WTC11 (cell line): ENCODE data around the gene PON1. TPM values are rescaled to one million over a fixed set of nuclear protein-coding genes. Genes with fewer than 3 reads are reported as not detected.

Experiments
- ATAC-seq: fragments of 200-7000 bp; cut with Tn5 transposase; 2 replicates; pipeline ENCODE4 v1.10.0; 2021; ENCODE audit warnings: mild to moderate bottlenecking, moderate library complexity
- CTCF ChIA-PET: fragments of 300-600 bp; sonication (Branson Sonifier 250); formaldehyde crosslinking; loops from one replicate; lab custom pipeline; 2021; ENCODE audit warnings: antibody characterized with exemption; lab: Charles Lee
- POLR2A ChIA-PET: fragments of 350-600 bp; sonication (Branson Sonifier 250); formaldehyde crosslinking; loops from one replicate; lab custom pipeline; 2021; ENCODE audit warnings: antibody characterized with exemption; lab: Charles Lee
- DNase-seq: peaks from one replicate; pipeline ENCODE4 v3.0.0; 2021; ENCODE audit warnings: low spot score
- H3K27ac Mint-ChIP-seq: 2 replicates; pipeline ENCODE4 v1.8.0; 2021; ENCODE audit warnings: mixed read lengths
- H3K27me3 Mint-ChIP-seq: 2 replicates; pipeline ENCODE4 v1.8.0; 2021; ENCODE audit warnings: low read depth, mild to moderate bottlenecking, moderate library complexity, mixed read lengths
- H3K36me3 Mint-ChIP-seq: 2 replicates; pipeline ENCODE4 v1.8.0; 2021; ENCODE audit warnings: mixed read lengths
- H3K4me1 Mint-ChIP-seq: 2 replicates; pipeline ENCODE4 v1.8.0; 2022; ENCODE audit warnings: mixed read lengths
- H3K4me3 Mint-ChIP-seq: 2 replicates; pipeline ENCODE4 v1.8.0; 2021; ENCODE audit warnings: mild to moderate bottlenecking, moderate library complexity, mixed read lengths
- H3K9me3 Mint-ChIP-seq: 2 replicates; pipeline ENCODE4 v1.8.0; 2021; ENCODE audit warnings: mixed read lengths
- ATF1 ChIP-seq: sonication (generic); formaldehyde crosslinking; IDR thresholded peaks from 2 replicates; pipeline ENCODE4 v1.8.1; 2023; ENCODE audit warnings: mild to moderate bottlenecking, moderate library complexity, missing genetic modification reagents
- ATF3 ChIP-seq: sonication (generic); formaldehyde crosslinking; conservative IDR thresholded peaks from 2 replicates; pipeline ENCODE4 v1.8.1; 2022; ENCODE audit warnings: mild to moderate bottlenecking, missing genetic modification reagents
- ATF6 ChIP-seq: sonication (generic); formaldehyde crosslinking; IDR thresholded peaks from 2 replicates; pipeline ENCODE4 v1.8.1; 2023; ENCODE audit warnings: mild to moderate bottlenecking, missing genetic modification reagents
- CREM ChIP-seq: sonication (generic); formaldehyde crosslinking; IDR thresholded peaks from 2 replicates; pipeline ENCODE4 v1.8.1; 2022; ENCODE audit warnings: mild to moderate bottlenecking, missing genetic modification reagents, moderate library complexity
- E2F5 ChIP-seq: sonication (generic); formaldehyde crosslinking; IDR thresholded peaks from 2 replicates; pipeline ENCODE4 v1.8.1; 2022; ENCODE audit warnings: mild to moderate bottlenecking, moderate library complexity, missing genetic modification reagents
- ELF4 ChIP-seq: sonication (generic); formaldehyde crosslinking; IDR thresholded peaks from 2 replicates; pipeline ENCODE4 v1.8.1; 2022; ENCODE audit warnings: low read depth, mild to moderate bottlenecking, moderate library complexity, missing genetic modification reagents
- ETV6 ChIP-seq: sonication (generic); formaldehyde crosslinking; IDR thresholded peaks from 2 replicates; pipeline ENCODE4 v1.8.1; 2022; ENCODE audit warnings: mild to moderate bottlenecking, missing genetic modification reagents
- JAZF1 ChIP-seq: fragments of 250-450 bp; sonication (Bioruptor Pico); IDR thresholded peaks from 2 replicates; pipeline ENCODE4 v1.9.0; 2021; ENCODE audit warnings: moderate library complexity, mild to moderate bottlenecking, inconsistent platforms
- KAT7 ChIP-seq: sonication (generic); formaldehyde crosslinking; IDR thresholded peaks from 2 replicates; pipeline ENCODE4 v1.8.1; 2023; ENCODE audit warnings: missing genetic modification reagents, mild to moderate bottlenecking, borderline replicate concordance
- MAX ChIP-seq: sonication (generic); formaldehyde crosslinking; IDR thresholded peaks from 2 replicates; pipeline ENCODE4 v1.8.0; 2022; ENCODE audit warnings: mild to moderate bottlenecking, missing genetic modification reagents
- SP1 ChIP-seq: sonication (generic); formaldehyde crosslinking; conservative IDR thresholded peaks from 2 replicates; pipeline ENCODE4 v1.8.1; 2022; ENCODE audit warnings: missing genetic modification reagents
- TEAD4 ChIP-seq: sonication (generic); formaldehyde crosslinking; IDR thresholded peaks from 2 replicates; pipeline ENCODE4 v1.8.0; 2022; ENCODE audit warnings: mild to moderate bottlenecking, missing genetic modification reagents
- ZNF281 ChIP-seq: sonication (generic); formaldehyde crosslinking; IDR thresholded peaks from 2 replicates; pipeline ENCODE4 v1.8.0; 2023; ENCODE audit warnings: mild to moderate bottlenecking, missing genetic modification reagents
- ZNF396 ChIP-seq: fragments of 250-450 bp; sonication (Bioruptor Pico); IDR thresholded peaks from 2 replicates; pipeline ENCODE4 v1.8.0; 2021; ENCODE audit warnings: mild to moderate bottlenecking, moderate library complexity, borderline replicate concordance
- ZNF423 ChIP-seq: fragments of 250-450 bp; sonication (Bioruptor Pico); IDR thresholded peaks from 2 replicates; pipeline ENCODE4 v2.1.2; 2022; ENCODE audit warnings: mild to moderate bottlenecking, moderate library complexity
- ZNF512 ChIP-seq: sonication (generic); formaldehyde crosslinking; IDR thresholded peaks from 2 replicates; pipeline ENCODE4 v1.8.1; 2022; ENCODE audit warnings: missing genetic modification reagents, borderline replicate concordance
- ZNF671 ChIP-seq: fragments of 250-450 bp; sonication (Bioruptor Pico); IDR thresholded peaks from 2 replicates; pipeline ENCODE4 v1.8.0; 2021; ENCODE audit warnings: mild to moderate bottlenecking
- total RNA-seq: library from RNA; stranded (reverse); gene quantifications from 3 replicates; pipeline ENCODE4 v1.2.3, GENCODE V29; 2021
- TF ChIP-seq, protein P1 (sequence below): sonication (generic); formaldehyde crosslinking; IDR thresholded peaks from 2 replicates; pipeline ENCODE4 v1.8.1; 2022; ENCODE audit warnings: mild to moderate bottlenecking, missing genetic modification reagents, moderate library complexity, borderline replicate concordance
- TF ChIP-seq, protein P2 (sequence below): sonication (generic); formaldehyde crosslinking; IDR thresholded peaks from 2 replicates; pipeline ENCODE4 v1.8.1; 2022; ENCODE audit warnings: low read depth, mild to moderate bottlenecking, moderate library complexity, missing genetic modification reagents, borderline replicate concordance

Gene PON1
- total RNA-seq, 1 experiment from 2014 or later = 0.26 TPM

- TF ChIP-seq ZNF281 (CRISPR knock-in tag) = no peak
- no peak for TF ChIP-seq SP1
- TF ChIP-seq TEAD4 (CRISPR knock-in tag) = no peak
- TF ChIP-seq, all 79 proteins: peak for 0
Observed at GRCh38 chr7:95338832-95339231, 14.5 kb upstream of the PON1 start (continued).

GRCh38 chr7:95335093-95335492 lies 10.8 kb upstream of the PON1 start:
- ChIA-PET CTCF (no interaction called here), POLR2A (no interaction called here)
- peaks cover 3% of the 10 kb centered on the region for H3K4me1 Mint-ChIP-seq
- no peak overlapping the region for H3K4me3 Mint-ChIP-seq
- no peaks in the 10 kb centered on the region for H3K36me3 Mint-ChIP-seq
- H3K9me3 Mint-ChIP-seq = peaks cover 3% of the 10 kb centered on the region; the same call in 1 of the 2 replicates
- ATAC-seq (no peak), DNase-seq (no peak)
- H3K27ac Mint-ChIP-seq = no peak overlapping the region
- H3K27me3 Mint-ChIP-seq = no peaks in the 10 kb centered on the region
- TF ChIP-seq, protein P1, sequence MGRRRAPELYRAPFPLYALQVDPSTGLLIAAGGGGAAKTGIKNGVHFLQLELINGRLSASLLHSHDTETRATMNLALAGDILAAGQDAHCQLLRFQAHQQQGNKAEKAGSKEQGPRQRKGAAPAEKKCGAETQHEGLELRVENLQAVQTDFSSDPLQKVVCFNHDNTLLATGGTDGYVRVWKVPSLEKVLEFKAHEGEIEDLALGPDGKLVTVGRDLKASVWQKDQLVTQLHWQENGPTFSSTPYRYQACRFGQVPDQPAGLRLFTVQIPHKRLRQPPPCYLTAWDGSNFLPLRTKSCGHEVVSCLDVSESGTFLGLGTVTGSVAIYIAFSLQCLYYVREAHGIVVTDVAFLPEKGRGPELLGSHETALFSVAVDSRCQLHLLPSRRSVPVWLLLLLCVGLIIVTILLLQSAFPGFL = no peak
- TF ChIP-seq ELF4 = no peak
- no peak for TF ChIP-seq ZNF671 (CRISPR knock-in tag)
- no peak for TF ChIP-seq ATF6 (CRISPR knock-in tag)
- no peak for TF ChIP-seq E2F5
- TF ChIP-seq KAT7 (CRISPR knock-in tag) = no peak
- TF ChIP-seq, protein P2, sequence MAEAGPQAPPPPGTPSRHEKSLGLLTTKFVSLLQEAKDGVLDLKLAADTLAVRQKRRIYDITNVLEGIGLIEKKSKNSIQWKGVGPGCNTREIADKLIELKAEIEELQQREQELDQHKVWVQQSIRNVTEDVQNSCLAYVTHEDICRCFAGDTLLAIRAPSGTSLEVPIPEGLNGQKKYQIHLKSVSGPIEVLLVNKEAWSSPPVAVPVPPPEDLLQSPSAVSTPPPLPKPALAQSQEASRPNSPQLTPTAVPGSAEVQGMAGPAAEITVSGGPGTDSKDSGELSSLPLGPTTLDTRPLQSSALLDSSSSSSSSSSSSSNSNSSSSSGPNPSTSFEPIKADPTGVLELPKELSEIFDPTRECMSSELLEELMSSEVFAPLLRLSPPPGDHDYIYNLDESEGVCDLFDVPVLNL (CRISPR knock-in tag) = no peak
- no peak for TF ChIP-seq ATF1 (CRISPR knock-in tag)
- no peak for TF ChIP-seq CREM (CRISPR knock-in tag)
- no peak for TF ChIP-seq MAX (CRISPR knock-in tag)
- TF ChIP-seq ATF3 = no peak
- TF ChIP-seq ZNF423 = no peak

DNA sequence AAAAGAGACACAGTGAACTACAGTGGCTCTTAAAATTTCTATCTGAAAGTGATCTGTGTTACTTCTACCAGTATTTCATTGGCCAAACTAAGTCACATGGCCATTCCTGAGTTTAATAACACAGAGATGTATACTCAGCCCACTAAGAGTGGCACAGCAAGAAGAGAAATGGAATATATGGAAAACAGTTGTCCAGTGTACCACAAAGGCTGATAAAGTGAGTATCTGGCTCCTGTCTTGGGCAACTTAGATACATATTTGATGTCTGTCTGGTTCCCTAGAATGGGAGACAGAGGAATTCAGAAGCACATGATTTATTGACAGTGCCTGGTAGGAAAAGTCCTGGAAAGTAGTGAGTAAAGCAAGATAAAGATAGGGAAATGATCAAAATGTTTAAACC lies 10.1 kb upstream of the PON1 start:
- Mint-ChIP-seq H3K4me3 (no peak overlapping the region), H3K36me3 (no peaks in the 10 kb centered on the region), H3K27me3 (no peaks in the 10 kb centered on the region), H3K4me1 (peaks cover 3% of the 10 kb centered on the region), H3K9me3 (peaks cover 3% of the 10 kb centered on the region; the same call in 1 of the 2 replicates), H3K27ac (no peak overlapping the region)
- ChIA-PET POLR2A (no interaction called here), CTCF (no interaction called here)
- TF ChIP-seq ETV6 (CRISPR knock-in tag) = no peak
- no peak for TF ChIP-seq ZNF512 (CRISPR knock-in tag)
- no peak for TF ChIP-seq JAZF1 (CRISPR knock-in tag)
- TF ChIP-seq ZNF396 = no peak
- DNase-seq = no peak
- no peak for ATAC-seq
